Measurements from ENCODE around the gene UQCC2.
A peak's percentile ranks its signal among the peaks of the same experiment; 100 is the strongest.

The UQCC2 gene

DNA sequence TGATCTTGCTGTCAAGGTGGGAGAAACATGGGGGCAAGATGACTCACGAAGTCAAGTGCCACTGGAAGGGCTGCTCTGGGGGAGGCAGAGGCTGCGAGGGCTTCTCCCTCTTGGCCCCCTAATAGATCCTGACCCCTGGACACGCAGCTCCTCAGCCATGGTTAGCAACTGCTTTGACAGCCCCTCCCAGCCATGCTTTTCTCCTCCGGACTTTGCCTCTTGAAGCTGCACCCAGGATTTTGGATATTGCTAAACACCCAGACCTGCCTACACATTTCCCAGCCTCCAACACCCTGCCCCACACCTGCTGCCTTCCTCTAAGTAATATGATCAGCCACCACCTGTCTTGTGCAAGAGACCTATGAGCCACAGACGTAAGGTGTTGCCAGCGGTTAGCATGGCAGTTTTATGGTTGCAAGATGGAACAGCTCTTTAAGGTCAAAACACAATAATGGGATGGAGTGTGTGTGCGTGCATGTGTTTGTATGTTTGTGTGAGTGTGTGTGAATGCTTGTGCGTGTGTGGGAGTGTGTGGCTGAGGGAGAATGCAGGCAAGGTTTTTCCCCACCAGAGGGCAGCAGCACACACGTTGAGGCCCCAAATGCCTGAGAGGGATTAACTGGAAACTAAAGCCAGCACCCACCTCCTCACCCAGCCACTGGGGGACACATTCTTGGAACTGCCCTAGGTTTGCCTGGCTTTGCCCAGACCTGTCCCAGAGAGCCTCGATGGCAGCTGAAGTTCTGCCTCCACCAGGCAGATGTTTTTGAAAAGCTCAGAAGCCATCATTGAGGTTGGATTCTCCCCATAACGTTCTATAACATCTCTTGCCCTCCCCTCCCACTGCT, 32.7 kb upstream of the UQCC2 start:
- DNase-seq, result peak; percentile 73

DNA sequence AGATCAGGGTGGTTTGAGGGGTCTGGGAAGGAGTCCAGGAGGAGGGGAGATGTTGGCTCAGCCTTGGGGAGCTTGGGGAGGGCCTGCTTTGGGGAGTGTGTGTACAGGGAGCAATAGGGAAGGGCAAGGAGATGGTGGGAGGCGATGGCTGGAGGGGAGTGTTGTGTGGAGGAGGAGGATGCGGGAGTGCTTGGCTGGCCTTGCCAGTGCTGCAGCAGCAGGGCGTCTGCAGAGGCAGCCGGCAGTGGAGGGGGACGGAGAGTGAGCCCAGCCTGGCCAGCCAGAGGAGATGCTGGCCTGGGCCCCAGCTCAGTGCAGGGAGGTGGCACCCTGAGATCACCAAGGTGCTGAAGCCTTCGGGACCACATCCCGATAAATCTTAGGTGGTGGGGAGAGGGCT, 31.3 kb upstream of the UQCC2 start:
- DNase-seq, result no peak

GRCh38 chr6:33742092-33742491, 30.6 kb upstream of the UQCC2 start:
- no peak for DNase-seq

- DNase-seq, result no peak
These were observed 29.3 kb upstream of the UQCC2 start for GRCh38 chr6:33740794-33741193.

DNA sequence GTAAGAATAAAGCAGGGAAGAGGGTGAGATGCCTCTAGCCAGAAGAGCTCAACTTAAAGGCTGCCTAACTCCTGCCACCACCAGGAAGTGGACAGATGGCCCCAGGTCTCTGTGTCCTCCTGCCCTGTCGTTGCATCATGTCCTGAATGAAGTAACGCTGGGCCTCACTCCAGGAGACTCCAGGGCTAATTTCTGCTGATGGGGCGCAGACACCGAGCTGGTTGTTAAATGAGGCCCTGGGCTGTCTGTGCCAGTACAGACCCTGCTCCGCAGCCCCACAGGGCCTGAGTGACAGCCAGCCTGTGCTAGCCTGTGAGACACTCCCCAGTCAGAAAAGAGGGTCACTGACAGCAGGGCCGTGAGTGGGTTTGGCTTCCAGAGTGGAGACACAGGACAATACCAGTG, 28.7 kb upstream of the UQCC2 start:
- no peak for DNase-seq

- no peak for DNase-seq
These were observed 28.1 kb upstream of the UQCC2 start for GRCh38 chr6:33739571-33739970.

DNA sequence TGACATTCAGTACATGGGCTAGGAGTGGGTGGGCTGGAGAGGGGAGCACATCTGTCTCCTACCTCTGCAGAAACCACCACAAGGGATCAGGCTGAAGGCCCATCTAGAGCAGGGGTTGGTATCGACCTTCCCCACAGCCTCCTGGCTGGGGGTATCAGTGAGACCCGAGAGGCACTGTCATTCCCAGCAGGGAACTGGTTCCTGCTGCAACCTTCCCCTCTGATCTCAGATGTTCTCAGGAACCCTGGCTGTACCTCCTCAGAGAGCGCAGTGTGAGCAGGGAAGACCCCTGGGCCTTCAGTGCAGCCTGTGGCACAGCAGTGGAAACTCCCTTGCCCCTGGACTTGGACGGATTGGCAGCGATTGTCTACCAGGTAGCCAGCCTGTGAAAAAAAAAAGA, 27.4 kb upstream of the UQCC2 start:
- DNase-seq, result no peak

DNA sequence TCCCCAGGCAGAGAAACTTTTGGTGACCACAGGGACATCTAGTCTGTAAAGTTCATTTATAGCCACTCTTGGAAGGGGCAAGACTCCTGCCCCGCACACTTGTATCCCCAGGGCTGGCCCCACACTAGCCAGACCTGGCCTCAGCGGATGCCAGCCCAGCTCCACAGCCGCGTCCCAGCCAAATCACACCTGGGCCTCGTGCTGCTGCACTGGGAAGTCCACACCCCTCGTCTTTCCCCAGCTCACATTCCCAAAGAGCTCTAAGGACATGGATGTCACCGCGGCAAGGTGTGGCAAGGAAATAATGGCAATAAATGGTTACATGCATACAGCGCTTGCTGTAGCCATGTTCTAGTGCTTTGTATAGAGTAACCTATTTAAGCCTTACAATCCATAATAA, 26.7 kb upstream of the UQCC2 start:
- DNase-seq, result no peak

GRCh38 chr6:33737267-33738026, 25.9 kb upstream of the UQCC2 start:
- no peak for DNase-seq

DNA sequence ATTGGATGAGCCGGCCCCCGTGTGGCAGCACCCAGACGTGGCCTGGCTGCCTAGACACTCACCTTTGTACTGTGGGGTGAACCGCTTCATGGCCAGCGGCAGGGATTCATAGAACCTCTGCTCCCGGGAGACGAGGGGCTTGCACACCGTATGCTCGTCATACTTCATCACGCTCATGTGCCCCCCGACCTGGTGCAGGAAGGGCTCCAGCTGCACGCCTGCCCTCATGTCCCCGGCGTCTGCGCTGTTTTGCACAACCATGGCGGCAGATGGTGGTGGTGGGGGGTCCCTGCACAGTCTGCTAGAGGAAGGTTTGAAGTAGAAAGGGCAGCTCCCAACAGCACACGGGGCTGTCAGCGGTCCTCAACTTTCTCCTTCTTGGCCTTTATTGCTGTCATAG, 23.7 kb upstream of the UQCC2 start:
- DNase-seq, result no peak

DNA sequence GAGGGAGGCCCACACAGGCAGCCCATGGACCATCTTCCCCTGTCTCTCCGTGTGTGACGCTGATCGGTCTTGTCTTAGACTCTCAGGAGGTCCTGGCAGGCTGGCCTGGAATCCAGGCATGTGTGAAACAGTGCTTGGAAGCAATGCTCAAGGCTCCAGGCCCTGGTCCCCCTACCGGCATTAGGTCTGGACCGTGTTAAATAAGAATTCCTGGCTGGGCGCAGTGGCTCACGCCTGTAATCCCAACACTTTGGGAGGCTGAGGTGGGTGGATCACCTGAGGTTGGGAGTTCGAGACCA, 22.2 kb upstream of the UQCC2 start:
- no peak for DNase-seq

DNA sequence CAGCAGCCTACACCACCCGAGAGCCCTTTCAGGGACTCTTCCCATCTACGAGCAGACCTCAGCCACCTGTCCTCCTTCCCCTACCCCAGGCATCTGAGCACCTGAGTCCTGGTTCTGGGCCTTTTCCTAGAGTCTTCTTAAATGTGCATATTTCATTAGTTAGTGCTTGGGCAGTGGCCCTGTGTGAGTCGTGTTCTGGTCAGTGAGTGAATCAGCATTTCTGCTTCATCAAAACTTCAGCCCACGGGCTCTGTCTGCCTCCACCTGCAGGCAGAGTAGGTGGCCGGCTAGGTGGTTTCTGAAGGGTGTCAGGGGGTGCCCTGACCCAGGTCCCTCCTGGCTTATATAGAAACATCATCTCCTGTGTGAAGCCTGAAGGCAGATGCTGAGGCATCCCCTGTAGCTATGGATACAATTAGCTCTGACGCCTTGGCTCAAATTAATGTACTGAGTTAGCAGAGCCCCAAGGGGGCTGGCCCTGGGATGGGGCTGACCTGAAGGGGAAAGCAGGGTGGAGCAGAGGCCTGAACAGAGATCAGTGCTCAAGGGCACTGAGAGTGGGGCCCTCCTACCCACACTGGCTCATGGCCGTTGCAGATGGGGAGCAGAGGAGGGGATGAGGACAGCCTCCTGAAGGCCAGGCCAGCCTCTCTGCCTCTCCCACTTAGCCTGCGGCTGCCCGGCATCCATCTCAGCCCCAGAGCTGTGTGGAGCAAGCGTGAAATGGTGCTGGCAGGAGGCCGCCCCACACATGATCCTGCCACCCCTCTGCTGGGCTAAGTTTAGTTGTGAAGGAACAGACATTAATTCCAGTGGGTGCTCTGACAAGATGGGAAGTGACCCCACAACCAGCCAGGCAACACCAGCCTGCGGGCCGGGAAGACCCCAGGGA, 21.6 kb upstream of the UQCC2 start:
- no peak for DNase-seq

DNA sequence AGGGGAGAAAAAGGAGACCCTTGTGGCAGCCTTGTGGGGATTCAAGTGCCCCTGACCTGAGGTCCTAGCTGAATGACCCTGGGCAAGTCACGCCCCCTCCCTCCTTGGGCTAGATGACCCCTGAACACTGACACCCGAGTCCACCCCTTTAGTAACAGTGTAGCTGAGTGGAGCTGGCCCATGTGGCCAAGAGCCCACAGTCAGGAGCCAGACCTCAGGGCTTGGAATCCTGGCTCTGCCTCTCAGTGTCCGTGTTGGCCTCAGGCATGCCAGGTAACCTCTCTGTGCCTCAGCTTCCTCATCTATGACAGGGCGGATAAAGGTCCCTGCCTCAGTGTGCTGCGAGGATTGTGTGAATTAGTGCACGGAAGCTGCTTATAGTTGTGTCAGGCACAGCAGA, 20.9 kb upstream of the UQCC2 start:
- DNase-seq, result no peak

DNA sequence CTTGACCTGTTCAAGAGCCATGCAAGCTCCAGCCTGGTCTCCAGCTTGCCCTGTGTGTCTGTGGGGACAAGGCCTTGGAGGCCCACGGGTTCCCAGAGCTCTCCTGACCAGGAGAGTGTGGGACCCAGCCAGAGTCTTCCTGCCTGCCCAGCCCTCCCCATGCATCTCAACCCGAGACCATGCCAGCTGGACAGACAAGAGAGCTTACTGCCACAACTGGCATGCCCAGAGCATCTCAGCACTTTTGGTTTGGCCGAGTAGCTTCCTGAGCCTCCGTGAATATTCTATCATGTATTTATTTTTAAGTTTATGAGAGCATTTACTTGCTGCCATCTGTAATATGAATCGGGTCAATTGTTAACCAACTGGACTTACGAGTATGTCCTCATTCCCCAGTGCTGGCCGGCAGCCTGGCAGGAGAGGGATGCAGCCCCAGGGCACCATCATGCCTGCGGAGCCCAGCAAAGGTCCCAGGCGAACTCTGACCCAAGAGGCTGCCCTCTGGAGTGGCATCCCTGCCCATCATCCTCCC, 20.3 kb upstream of the UQCC2 start:
- no peak for DNase-seq

DNA sequence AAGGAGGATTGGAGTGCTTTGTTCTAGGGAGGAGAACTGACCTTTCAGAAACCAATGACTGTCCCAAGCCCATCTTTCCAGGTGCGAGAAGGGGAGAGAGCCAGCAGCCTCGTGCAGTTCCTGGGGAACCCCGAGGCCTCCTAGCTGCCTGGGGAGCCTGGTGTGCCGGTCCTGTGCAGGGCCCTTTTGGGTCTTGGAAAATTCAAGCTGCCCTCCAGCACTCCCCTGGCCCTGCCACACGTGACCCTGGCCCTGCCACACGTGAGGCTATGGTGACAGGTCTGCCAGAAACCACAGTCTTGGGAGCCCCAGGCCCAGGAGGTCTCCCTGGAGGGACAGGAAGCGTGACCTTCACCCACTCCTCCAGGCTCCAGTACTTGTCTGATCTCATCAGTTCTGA, 19.5 kb upstream of the UQCC2 start:
- DNase-seq, result no peak

DNA sequence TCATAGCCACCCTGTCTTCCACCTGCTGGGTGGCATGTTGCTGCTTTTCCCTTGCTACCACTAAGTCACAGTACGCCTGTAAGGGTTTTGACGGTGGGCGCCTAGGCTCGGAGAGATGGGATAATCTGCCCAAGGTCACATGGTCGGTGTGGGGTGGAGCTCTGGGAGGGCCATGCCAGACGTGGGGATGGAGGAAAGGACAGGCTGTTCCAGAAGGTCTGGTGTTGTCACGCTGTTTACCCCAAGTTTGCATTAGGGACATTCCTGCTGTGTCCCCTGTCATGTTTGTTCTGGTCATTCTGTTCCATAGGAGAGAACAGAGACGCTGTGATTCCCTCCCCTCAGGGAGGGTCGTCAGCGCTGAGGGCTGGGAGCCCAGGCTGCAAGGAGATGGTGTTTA, 19.1 kb upstream of the UQCC2 start:
- DNase-seq, result no peak

DNA sequence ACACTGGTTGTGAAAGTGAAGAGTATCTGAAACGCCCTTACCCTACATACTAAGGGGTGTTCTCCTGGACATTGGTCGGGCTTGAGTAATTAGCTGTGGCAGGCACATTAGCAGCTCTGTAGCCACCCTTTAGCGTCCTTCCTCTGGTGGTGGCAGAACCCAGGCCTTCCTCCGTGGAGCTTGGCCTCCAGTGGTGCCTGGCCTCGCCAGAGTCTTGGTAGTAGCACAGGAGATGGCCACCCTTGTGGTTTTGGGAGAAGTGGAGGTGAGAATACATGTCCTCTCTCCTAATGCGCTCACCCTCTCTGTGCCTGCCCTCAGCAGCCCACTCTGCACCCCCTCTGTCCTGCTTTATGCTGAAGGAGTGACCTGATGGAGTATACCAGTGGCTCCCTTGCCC, 17.6 kb upstream of the UQCC2 start:
- no peak for DNase-seq

DNA sequence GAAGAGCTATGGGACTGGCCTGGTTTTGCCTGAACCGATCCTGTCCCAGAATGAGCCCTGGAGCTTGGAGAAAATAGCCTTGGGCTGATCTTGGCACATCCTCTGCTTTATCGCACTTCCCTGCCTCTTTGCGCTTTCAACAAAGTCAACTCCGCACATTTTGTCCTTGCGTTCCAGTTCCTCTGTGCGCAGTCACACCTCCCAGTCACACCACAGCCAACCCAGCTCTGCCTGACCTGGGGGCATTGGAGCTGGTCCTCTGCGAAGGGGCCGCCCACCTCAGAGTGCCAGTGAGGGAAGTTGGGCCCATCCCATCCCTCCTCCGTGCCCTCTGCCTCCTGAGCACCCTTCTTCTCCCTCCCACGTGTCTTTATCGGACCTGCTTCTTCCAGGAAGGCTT, 16.9 kb upstream of the UQCC2 start:
- no peak for DNase-seq

- DNase-seq, result no peak
These were observed 16.4 kb upstream of the UQCC2 start for GRCh38 chr6:33727932-33728331.

DNA sequence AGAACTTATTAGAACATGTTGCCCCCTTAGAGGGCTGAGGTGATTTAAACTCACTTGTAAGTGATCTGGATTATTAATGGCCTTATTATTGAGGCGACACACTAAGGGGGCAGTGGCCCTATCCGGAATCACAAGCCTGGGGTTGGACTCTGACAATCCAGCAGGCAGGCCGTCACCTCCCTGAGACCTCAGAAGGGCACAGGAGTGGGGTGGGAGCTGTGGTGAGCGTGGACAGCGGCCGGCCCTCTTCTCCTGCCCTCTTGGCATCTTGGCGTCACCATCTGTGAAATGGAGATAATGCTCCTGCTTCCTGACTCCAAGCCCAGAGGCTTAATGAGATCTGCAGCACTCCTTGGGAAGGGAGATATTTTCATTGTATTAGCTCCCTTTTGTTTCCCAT, 15.6 kb upstream of the UQCC2 start:
- no peak for DNase-seq

- DNase-seq, result no peak
These were observed 15.2 kb upstream of the UQCC2 start for GRCh38 chr6:33726696-33727095.

DNA sequence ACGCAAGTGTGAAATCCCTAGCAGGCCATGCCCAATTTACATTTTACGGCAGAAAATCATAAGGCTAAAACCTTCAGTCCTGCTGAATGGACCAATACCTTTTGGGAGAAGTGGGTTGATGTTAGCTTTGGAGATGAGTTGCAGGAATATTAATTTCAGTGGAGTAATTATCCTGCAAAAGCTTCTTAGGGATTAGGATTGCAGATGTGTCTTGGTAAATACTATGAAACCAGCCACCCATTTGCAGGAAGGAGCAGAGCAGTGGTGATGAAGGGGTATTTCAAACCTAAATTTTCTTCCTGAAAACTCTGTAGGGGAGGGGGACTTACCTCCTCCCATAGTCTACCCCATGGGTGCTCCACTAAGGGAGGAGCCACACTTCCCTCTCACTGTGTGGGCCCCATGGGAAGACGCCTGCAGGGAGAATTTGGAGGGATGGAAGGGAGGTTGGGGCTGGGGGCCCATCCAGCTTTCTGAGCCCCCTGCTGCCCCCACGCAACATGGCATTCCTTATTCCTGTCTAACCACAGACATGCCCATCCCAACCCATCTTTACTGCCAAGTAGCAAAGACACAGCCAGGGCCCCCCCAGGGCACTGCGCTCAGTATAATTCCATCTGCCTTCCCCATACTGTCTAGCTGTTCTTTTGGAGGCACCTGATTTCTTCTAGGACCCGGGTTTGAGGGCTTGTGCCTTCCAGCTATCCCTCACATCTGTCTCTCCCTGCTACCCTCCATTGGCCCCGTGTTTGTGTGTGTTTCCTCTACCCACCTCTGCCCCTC, 14.6 kb upstream of the UQCC2 start:
- no peak for DNase-seq

- no peak for DNase-seq
These were observed 13.7 kb upstream of the UQCC2 start for GRCh38 chr6:33725222-33725621.
